ENCODE results near the gene PHF19. TPM values are rescaled to one million over a fixed set of nuclear protein-coding genes. Genes with fewer than 3 reads are reported as not detected.

Gene PHF19
- total RNA-seq, 1 experiment from 2014 or later, result 47.0 TPM

DNA sequence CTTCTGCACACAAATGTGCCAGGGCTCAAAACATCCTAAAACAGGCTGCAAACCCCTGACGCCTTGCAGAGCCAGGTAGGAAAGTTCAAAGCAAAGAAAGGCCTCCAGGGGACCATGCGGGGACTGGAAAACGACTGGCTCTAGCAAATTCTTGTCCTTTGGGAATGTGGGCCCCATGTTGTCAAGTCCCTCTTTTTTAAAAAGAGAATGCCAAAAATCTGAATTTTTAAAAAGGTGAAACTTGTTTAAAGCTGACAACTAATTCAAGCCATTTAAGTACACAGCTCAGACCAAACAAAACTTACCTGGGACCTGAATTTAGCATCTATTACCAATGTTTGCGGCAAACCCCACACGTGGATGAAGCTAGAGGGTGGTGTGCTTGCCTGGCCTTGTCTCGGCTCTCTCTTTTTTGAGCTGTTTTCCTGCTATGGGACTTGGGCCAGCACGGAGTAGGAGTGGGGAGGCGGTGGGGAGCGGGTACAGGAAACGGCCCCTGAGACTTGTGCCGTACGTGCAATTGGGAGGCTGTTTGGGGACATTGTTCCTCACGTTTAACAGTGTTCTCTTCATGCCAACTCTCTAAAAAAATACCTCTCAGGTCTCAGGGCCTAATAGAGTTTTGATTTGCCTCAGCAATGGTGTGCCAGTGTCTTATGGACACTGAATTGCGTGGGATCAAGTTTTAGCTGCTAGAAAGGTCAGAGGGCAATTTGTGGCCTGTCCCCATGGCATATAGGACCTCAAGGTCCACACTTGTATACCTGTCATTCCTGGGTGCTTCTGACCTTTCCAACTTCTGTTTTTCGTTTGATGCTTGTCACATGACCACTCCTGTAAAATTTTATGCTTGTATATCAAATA lies 15.1 kb upstream of the PHF19 start:
- DNase-seq (ENCODE audit: low spot score), result no peak

DNA sequence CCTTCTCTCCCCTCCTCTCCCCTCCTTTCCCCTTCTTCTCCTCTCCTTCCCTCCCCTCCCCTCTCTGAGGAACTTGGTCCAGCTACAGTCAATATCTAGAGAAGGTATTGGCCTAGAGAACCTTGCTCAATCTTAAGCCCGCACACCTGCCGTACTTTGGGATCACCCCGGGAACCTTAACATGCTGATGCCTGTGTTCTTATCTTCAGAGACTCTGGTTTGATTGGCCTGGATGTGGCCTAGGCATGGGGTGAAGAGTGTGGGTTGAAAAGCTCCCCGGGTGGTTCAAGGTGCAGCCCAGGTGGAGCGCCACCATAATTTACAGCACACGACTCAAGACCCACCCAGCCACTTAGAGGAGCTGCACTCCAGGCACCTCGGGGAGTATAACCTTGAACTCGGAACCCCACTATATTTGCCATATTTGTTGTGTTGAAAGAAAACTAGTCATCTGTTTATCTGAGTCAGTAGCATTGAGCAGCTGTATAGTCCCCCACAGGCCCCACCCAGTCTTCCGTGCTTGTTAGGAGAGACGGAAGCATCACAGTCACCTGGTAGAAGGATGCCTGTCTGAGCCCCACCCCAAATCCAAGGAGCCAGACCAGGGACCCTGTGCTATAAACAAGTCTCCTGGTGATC lies 14.4 kb upstream of the PHF19 start:
- DNase-seq (ENCODE audit: low spot score), result no peak

DNA sequence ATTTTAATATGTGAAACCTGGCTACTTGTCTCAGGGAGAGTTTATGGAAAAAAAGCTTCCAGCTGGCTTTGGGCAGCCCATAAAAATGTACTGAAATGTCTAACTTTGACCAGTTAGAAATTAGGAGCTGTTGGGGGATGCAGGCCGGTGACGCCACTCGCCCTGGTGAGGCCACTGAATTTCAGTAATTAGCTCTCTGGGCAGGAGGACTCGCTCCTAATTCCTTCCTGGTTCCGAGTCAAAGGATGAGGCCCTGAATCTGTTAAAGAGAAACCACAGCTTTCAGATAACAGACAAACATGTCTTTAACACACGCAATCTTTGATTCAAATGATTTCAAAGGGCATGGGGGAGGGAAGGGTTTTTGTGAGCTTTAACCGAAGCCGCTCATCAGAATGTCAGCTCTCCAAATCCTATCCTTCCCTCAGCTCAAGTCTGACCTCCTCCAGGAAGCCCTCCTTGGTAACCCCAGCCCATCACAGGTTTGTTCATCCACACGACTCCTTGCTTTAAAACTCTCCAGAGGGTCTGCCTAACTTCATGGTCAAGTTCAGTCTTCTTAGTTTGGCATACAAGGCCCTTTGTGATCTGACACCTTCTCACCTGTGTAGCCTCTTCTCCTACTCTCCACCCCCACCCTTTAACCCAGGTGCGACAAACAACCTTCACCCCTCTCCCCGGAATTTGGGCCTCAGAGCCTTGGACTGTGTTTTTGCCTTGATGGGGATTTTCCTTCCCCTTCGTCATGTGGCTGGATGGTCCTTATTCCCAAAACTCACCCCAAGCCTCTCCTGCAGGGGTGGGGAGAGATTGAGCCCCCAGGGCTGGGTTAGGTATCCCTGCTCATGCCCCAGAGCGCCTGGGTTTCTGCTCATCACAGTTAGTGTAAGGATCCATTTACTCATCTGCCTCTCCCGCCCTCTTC lies 13.6 kb upstream of the PHF19 start:
- no peak for DNase-seq (ENCODE audit: low spot score)

DNA sequence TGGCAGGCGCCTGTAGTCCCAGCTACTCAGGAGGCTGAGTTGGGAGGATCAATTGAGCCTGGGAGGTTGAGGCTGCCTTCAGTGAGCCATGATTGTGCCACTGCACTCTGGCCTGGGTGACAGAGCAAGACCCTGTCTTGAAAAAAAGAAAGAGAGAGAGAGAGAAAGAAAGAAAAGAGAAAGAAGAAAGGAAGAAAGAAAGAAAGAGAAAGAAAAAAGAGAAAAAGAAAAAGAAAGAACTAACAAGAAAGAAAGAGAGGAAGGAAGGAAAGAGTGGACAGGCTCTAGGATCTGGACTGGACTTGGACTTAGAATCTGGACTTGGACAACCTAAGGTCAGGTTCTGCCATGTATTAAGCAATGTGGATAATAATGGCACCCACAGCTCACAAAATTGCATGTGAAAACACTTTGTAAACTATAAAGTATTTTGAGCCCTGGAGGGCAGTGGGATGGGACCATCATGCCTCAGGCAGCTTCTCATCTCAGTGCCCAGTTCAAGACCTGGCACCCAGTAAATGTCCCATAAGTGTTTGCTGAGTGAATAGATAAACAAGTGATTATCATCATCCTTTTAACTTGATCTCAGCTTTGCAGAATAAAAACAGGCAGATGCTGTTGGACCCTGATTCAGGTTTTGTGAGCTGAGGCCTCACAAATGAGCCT lies 12.8 kb upstream of the PHF19 start:
- DNase-seq (ENCODE audit: low spot score), result no peak

DNA sequence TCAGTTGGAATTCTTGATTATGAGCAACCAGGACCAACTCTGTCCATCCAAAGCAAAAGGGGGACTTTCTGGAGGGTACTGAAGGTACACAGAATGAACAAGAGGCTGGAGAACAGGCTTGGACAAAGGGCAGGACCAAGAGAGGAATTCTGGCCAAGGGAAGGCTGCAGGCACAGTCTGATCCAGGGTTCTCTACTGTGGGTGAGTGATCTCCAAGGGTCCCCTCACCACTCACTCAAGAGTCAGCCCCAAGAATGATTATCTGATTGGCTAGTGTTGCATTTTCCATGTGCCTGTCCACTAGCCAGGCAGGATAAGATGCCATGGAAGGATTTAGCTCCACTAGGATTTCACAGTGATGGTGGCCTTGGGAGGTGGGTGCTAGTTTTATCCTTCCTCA lies 11.6 kb upstream of the PHF19 start:
- no peak for DNase-seq (ENCODE audit: low spot score)

DNA sequence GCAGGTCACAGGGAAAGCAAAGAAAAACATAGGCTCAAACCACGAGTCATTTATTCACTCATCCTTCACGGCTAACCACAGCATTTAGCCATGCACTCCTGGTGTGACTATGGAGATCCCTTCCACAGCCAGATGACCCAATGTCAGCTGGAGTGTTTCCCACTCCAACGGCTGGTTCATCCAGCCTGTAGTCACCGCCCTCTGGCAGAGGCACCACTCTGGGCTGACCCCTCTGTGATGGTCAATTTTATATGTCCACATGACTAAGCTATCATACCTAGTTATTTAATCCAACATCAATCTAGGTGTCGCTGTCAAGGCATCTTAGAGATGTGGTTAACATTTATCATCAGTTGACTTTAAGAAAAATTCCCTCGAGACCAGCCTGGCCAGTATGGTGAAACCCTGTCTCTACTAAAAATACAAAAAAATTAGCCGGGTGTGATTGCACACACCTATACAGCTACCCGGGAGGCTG lies 9.5 kb upstream of the PHF19 start:
- peak; percentile 98 for DNase-seq (ENCODE audit: low spot score)

DNA sequence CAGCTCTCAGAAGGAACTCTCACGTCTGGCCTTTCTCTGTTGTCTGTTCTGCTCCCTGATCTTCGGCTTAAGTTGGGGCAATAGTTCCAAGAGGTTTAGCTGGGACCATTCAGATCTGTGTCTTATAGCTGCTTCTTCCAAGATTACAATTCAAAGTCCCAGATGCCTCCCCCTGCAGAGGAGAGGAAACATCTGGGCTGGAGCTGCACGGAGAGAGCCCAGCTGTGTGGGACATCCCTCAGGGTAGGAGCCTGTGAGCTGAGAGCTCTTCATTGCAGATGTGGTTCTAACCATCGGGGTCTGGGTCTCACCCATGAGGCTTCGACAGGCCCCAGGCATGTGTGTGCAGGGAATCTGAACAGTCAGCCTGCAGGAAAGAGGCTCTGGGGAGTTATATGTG lies 9.0 kb upstream of the PHF19 start:
- no peak for DNase-seq (ENCODE audit: low spot score)

DNA sequence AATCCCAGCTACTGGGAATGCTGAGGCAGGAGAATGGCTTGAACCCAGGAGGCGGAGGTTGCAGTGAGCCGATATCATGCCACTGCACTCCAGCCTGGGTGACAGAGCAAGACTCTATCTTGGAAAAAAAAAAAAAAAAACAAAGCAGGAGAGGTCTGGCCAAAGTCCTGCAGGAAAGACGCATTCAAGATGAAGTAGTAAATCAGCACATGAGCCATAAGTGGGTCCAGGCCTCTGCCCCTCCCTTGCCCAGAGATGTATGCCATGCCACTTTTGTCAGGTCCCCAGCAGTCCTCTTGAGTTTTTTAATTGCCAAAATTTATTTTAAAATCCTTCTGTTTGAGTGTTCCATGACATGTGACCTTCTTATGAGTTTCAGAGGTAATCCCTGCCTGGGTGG lies 8.5 kb upstream of the PHF19 start:
- DNase-seq (ENCODE audit: low spot score), result no peak

DNA sequence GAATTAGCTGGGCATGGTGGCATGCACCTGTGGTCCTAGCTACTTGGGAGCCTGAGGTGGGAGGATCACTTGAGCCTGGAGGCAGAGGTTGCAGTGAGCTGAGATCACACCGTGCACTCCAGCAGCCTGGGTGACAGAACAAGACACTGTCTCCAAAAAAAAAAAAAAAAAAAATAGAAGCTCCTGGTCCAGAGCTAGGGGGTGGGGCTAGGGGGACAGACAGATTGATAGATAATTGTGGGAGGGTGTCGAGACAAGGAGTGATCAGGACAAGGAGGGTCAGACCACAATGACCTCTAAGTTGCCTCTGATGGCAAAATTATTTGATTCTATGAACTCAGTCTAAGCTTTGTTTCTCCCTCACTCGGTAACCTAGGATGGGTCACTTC lies 6.6 kb upstream of the PHF19 start:
- no peak for DNase-seq (ENCODE audit: low spot score)

DNA sequence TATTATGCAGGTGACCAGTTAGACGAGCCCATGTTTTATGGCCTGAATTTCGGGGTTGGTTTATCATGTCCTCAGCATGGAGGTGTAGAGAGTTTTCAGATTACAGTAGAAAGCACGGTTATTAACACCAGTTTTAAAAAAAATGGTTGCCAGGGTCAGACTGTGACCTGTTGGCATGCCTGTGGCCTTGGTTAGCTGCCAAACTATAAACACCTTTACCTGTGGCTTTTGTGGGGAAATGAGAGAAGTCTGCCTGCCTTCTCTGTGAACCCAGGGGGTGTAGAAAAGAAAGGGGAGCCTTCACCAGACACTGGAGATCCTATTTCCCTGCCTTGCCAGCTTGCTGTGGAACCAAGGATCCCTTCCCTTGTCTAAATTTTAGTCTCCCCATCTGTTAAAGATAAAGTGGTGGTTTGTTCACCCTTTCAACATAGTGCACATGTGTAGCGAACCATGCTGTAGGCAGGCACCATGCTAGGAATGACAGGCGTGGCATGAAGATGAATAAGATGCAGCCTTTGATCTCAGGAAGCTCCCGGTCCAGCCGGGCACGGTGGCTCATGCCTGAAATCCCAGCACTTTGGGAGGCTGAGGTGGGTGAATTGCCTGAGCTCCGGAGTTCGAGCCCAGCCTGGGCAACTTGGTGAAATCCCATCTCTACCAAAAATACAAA lies 6.1 kb upstream of the PHF19 start:
- DNase-seq (ENCODE audit: low spot score), result no peak

DNA sequence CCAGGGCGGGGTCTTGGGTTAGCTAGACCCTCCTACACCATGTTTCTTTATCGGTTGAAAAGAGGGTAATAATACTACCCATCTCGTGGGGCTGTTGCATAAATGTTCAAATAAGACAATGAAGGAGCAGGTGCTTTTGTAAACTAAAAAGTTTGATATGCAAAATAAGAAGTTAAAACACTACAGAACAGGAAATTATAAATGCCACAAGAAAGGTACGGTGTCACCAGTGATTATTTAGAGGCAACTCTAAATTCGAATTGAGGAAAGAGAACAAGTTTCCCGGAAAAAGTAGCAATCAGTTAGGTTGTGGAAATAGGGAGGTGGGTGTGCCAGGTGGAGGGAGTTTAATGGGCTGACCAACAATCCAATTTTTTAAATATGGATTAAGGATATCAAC lies 2.5 kb upstream of the PHF19 start:
- DNase-seq (ENCODE audit: low spot score), result no peak

DNA sequence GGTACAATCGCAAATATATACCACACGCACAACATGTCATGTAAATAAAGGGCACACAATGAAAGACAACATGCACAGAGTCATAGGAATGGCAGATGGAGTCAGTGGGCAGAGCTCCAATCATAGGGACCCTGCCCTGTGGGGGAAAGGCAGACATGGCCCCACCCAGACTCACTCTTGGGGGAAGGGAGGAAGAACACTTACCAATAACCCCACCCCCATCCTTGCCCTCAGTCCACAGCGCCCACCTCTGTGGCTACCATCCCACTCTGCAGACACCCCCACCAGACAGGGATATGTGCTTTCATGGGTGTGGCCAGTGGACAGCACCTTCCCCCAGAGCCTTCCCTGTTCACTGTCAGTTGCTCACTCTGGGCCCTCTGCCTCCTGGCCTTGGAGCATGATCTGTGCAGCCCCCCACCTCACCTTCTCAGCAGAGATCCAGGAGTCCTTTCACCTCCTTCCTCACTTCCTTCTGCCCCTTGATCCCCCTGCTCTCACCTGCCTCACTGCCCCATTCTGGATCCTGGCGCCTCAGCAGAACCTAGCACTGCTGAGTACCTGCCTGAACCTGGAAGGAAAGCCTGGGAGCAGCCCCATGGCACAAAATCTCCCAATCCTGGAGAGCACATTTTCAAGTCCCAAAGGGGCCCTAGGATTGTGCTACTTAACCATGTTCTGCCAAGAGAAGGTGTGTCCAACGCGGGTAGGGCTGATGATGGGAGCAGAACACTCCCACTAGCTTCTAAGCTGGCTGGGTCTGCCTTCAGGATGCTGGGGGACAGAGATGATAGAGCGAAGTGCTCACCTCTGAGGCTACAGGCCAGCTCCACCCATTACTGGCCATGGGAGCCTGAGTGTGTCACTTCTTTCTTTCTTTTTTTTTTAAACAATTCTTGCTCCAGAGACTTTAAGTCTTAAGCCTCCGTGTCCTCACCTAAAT lies 1.5 kb upstream of the PHF19 start:
- no peak for DNase-seq (ENCODE audit: low spot score)

DNA sequence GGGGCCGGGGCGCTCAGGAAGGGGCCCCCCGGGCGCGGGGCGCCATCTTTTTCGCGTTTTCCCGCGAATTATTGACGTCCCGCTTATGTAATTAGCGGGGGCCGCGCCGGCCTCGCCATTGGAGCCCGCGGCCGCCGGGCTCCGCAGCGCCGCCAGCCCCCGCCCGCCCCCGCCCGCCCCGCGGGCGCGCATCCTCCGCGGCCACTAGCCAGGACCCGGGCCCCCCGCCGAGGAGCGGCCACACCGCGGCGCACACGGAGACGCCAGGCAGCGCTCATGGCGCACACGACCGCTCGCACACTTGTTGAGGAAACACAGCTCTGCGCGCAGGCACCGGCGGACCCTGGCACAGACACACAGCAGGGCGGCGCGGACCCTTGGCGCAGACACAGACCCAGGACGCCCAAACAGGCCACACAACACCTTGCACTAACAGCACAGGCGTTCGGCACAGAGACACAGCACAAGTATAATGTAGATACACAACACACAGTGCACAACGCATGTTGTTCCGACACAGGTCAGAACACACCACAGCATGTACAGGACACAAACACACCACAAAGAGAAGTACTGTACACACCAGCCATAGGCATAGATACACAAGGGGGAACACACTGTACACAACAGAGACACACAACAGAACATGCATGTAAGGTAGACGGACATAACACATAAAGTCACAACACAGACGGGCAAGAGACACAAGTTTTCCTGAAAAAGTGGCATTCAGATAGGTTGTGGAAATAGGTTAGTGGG lies 467 bp upstream of the PHF19 start:
- DNase-seq (ENCODE audit: low spot score), result peak; percentile 47

DNA sequence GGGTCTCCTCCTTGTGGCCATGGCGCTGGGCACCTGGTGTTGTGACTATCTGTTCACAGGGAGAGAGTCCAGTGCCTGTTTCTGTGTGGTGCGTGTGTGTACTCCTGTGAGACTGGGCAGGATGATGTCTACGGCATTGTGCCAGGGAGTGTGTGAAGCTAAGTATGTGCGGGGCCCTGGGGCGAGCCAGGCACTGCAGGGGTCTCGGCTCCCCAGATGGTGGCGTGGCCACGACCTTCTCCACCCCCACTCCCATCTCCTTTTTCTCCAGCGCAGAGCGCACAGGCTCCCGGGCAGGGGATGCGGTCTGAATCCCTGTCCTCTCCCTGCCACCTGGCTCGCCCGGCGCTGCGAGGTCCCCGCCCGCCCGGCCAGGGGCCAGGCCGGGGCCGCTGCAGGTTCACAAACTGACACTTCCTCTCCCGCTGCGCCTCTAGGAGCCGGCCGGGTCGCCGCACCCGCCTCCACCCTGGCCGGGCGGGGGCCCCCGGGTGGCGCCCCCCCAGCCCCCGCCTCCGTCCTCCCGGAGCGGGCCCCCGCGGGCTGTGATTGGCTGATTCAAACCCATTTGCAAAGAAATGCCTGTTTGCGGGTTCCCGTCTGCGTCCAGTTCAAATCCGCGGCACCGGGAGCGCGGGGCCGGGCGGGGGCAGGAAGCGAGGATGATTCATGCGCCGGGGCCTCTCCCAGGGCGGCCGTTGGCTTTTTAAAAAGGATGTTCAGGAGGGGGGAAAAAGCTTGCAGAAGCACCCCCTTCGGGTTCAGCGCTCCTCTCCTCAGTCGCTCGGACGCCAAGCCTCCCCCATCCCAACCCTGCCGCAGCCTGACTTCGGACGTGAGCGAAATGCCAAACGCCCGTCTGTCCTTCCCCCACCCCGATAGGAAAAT lies 790 bp downstream of the PHF19 start:
- DNase-seq (ENCODE audit: low spot score), result peak; percentile 95

DNA sequence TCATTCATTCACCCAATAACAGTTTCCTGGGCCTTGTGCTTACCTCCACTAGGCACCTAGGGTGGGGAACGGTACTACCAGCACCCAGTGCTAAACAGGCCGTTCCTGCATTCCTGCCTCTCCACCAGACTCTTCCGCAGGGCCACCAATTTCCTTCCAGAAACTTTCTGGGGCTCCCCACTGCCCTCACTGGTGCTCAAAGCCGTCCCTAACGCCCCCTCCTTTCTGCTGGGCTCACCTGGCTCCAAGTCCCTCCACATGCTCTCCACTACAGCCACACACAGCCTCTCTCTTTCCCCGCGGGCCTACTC lies 1.4 kb downstream of the PHF19 start:
- DNase-seq (ENCODE audit: low spot score), result no peak

DNA sequence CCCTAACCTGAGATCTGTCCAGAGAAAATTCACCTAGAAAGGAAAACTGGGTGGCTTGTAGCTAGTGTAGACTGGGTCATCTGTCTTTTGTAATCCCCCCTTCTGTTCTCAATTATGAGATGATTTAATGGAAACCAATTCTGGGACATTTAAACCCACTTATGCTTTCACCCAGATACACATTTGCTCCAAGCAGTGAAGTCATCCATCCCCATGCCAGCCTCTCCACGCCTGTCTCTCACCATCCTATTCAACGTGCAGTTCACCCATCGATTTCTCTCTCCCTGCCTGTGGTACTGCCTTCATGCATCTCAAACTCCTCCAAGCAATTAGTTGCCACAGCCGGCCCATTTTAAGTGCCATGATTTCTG lies 1.8 kb downstream of the PHF19 start:
- DNase-seq (ENCODE audit: low spot score), result no peak

DNA sequence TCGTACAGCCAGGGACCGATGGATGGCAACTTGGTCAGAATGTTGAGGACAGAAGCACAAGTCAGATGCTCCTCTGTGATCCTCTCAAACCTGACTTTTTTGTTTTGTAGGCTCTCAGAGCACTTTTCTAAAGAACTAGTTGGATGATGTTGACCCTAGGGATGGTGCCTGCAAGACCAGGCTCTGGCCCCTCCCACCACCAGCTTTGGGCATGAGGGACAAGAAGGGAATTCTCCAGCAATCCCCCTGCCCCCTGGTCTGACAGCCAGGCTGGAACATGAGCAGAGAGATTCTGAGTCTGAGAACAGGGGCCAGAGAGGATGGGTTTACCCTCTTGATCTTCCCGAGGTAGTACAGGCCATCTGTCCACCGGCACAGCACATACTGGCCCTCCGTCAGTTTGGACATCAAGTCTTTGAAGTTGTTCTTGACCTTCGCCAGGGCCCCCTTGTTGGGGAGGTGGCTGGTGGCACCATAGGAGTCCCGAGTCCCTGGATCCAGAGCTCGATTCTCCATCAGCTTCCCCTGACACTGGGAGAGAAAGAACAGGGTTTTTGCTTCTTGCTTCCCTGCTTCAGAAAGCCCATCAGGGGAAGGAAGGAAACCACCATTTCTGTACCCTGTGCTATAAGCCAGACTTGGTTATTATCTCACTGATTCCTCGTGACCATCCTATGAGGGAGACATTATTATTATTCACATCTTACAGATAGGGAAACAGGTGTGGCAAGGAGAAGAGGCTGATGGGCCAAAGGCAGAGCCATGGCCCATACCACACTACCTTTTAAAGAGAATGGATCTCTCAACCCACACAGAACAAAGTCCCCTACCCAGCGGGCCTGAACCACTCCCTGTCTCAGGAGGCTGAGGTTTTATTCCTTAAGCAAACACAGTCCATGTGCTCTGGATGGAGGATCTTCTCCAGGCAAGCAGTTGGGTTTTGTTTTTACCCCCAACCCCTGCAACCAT lies 2.5 kb downstream of the PHF19 start:
- no peak for DNase-seq (ENCODE audit: low spot score)
